Endometrium (tissue), 2 donors: ENCODE data around the gene NFIX.
A peak's percentile ranks its signal among the peaks of the same experiment; 100 is the strongest.
"Not testable (repeated sequence)": the region's sequence is repeated elsewhere in the genome, so short reads cannot be mapped to it uniquely, and the experiment has no call there.

Experiments used
- FAIRE-seq: peaks from 2 replicates; lab custom pipeline; 2012; peaks lifted over from hg19 to GRCh38; lab: Jason Lieb, UNC
- donor health status: control.
- donor health status: control.

Gene NFIX

GRCh38 chr19:12994701-12995595 lies at the start of gene NFIX:
NFIX (plus strand) TSS chr19:12995475; CDS start chr19:12995838, 363 bp downstream.
- FAIRE-seq = no peak

DNA sequence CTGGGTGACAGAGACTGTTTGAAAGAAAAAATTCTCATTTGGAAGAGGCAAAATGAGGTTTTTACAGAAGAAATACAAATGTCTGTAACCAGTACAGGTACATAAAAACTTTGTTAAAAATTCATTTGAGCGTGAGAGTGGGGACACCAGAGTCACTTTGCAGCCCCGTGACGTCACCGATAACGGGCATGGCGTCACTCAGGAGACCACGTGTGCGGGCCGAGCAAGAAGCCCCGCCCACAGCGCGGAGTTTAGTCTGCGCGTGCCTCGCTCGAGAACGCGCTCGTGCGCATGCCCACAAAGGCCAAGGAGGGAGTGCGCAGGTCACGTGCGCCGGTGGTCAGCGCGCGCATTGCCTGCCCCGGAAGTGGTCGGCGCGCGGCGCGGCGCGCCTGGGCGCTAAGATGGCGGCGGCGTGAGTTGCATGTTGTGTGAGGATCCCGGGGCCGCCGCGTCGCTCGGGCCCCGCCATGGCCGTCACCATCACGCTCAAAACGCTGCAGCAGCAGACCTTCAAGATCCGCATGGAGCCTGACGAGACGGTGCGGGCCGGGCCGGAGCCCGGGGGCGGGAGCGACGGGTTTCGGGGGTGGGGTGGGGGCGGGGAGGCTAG lies 49.7 kb upstream of the NFIX start, which contains the start of gene RAD23A:
TSS of gene RAD23A (plus strand) at position 384 of the 613 bp plus-strand sequence. CDS start at position 471, 87 bp downstream.
- FAIRE-seq = peak; percentile 23

GRCh38 chr19:12946092-12946721 lies 49.1 kb upstream of the NFIX start:
- FAIRE-seq = no peak

DNA sequence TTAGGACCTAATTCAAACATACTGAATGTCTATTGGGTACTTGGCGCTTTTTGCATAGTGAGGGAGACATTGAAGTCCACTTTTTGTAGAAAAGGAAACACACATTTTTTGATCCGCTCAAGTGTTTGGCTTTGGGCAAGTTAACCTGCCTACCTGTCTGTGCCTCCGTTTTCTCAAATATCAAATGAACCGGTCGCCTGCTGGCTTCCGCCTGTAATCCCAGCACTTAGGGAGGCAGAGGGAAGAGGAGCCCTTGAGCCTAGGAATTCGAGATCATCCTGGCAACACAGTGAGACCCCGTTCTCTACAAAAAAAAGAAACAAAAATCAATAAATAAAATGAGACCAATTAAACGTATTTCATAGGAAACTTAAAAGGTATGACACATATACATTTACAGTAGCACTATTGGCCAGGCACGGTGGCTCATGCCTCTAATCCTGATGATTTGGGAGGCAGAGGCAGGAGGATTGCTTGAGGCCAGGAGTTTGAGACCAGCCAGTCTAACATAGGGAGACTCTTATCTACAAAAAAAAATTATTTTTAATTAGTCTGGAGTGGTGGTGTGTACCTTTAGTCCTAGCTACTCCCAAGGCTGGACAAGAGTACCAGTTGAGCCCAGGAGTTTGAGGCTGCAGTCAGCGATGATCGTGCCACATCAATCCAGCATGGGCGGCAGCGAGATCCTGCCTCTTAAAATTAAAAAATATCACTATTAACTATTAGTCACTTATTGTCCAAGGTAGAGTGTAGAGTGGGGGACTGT lies 48.4 kb upstream of the NFIX start:
- no peak for FAIRE-seq

DNA sequence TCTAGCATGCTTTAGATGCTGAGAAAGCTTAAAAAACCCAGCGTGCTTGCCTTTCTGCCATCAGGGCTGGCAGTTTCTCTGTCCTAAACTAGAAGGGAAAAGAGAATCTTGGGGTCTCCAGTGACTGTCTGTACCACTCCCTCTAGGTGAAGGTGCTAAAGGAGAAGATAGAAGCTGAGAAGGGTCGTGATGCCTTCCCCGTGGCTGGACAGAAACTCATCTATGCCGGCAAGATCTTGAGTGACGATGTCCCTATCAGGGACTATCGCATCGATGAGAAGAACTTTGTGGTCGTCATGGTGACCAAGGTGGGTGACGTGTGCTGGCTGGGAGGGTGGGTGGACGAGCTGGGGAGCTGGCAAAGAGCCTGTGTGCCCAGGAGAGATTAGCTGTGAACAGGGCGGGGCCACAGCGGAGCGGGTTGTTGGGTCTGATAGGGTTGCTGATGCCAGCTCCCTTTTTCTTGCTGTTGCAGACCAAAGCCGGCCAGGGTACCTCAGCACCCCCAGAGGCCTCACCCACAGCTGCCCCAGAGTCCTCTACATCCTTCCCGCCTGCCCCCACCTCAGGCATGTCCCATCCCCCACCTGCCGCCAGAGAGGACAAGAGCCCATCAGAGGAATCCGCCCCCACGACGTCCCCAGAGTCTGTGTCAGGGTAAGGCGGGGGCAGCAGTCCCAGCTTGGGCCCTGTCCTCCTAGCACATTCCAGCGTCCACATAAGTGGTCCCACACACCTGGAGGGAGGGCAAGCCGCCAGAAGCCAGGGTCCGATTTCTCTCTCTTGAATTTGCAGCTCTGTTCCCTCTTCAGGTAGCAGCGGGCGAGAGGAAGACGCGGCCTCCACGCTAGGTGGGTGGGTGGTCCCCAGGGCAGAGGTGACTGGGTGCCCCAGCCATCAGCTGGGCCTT lies 47.3 kb upstream of the NFIX start:
- no peak for FAIRE-seq

DNA sequence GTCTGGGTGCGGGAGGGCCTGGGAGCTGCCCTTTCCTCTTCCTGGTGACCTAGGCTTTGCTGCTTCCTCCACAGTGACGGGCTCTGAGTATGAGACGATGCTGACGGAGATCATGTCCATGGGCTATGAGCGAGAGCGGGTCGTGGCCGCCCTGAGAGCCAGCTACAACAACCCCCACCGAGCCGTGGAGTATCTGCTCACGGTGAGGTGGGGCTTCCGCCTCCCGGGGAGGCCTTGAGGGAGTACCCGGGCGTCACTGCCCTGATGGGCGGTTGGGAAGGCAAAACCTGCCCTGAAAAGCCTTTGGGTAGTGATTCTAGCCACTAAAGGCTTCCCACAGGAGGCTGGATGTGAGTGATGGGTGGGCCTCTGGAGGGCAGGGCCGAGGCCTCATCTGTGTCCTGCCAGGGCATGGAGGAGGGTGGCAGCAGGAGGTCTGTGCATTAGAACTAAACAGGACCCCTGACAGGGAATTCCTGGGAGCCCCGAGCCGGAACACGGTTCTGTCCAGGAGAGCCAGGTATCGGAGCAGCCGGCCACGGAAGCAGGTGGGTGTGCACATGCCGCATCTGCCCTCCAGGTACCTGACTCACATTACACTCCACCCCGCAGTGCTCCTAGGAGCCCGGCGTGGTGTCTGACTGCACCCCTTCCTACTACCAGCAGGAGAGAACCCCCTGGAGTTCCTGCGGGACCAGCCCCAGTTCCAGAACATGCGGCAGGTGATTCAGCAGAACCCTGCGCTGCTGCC lies 46.5 kb upstream of the NFIX start:
- no peak for FAIRE-seq

DNA sequence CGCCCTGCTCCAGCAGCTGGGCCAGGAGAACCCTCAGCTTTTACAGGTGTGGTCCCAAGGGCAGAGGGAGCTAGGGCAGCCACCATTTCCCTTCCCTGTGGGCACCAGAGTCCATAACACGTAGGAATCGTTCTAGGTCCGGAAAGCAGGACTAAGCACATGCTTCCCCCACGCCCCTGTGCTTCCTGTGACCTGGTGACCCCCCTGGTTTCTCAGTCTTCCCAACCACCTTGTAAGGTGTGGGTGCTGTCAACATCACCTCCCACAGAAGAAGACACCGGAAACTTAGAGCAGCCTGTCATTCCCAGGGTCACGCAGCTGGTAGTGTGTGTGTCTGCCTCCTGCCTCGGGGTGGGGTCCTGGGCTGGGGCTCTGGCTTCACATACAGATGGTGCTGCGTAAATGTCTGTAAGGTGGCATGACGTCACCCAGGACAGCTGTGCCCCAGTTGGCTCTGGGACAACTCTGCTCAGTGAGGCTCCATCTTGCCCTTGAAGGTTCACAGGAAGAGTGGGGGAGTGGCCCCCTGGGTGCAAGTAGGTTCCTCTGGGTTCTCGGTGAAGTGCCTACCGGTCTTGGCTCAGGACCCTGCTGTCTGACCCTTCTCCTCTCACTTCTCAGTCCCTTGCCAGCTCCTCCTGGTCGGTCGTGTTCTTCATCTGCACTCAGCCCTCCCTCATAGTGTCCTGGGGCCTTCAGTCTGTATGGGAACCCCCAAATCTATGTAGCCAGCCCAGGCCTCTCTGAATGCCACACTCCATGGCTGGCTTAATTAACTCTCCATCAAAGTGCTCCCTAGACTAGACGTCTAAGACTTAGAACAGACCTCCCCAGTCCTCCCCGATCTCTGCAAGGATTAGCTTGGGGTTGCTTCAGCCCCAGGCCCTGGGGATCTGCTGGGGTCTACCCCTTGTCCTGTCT lies 45.7 kb upstream of the NFIX start:
- no peak for FAIRE-seq

GRCh38 chr19:12952050-12952449 lies 43.2 kb upstream of the NFIX start:
- not testable (repeated sequence) for FAIRE-seq

DNA sequence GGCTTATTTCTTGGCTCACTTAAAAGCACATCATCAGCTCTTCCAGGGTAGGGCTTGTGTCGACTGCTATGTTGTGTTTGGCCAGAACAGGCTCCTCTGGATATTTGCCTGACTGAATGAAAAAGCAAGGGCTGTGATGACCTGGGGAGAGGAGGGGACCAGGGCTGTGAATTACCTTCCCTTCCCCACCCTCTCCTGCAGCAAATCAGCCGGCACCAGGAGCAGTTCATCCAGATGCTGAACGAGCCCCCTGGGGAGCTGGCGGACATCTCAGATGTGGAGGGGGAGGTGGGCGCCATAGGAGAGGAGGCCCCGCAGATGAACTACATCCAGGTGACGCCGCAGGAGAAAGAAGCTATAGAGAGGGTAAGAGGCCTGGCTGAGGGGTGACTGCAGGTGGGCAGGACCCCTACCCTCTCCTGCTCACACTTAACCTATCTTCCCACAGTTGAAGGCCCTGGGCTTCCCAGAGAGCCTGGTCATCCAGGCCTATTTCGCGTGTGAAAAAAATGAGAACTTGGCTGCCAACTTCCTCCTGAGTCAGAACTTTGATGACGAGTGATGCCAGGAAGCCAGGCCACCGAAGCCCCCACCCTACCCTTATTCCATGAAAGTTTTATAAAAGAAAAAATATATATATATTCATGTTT lies 42.7 kb upstream of the NFIX start:
- FAIRE-seq = no peak

DNA sequence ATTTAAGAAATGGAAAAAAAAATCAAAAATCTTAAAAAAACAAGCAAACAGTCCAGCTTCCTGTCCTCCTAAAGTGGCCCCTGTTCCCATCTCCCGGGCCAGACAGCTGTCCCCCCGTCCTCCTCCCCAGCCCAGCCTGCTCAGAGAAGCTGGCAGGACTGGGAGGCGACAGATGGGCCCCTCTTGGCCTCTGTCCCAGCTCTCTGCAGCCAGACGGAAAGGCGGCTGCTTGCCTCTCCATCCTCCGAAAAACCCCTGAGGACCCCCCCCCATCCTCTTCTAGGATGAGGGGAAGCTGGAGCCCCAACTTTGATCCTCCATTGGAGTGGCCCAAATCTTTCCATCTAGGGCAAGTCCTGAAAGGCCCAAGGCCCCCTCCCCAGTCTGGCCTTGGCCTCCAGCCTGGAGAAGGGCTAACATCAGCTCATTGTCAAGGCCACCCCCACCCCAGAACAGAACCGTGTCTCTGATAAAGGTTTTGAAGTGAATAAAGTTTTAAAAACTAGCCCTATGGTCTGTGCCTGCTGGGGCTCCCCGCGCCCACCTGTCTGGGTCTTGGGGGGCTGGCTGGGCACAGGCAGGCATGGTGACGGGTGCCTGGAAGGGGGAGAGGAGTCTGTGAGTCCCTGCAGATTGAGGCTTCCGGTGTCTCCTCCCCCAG lies 42.0 kb upstream of the NFIX start:
- no peak for FAIRE-seq

- FAIRE-seq = no peak
These were observed 41.3 kb upstream of the NFIX start for GRCh38 chr19:12953799-12954611.

DNA sequence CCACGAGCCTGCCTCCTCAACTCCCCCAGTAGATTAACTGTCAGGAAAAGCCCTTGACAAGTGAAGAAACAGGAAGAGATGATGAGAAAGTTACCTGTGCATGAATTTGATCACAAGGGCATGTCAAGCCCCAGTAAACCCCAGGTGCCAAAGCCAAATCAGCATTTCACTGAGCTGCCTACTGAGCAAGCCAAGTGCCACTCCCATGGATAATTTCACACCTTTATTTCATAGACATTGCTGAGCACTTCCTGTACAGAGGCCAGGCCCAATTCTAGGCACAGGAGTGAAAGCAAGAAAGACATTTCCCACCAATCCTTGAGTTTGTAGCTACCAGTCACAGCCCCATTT lies 40.7 kb upstream of the NFIX start:
- FAIRE-seq = no peak

DNA sequence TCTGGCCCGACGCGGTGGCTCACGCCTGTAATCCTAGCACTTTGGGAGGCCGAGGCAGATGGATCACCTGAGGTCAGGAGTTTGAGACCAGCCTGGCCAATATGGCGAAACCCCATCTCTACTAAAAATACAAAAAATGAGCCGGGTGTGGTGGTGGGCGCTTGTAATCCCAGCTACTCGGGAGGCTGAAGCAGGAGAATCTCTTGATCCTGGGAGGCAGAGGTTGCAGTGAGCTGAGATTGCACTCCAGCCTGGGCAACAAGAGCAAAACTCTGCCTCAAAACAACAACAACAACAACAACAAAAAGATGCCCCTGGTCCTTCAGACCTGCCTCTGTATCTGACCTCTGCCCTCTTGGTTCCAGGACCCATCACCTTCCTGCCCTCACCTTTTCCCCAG lies 39.7 kb upstream of the NFIX start:
- not testable (repeated sequence) for FAIRE-seq

GRCh38 chr19:12955996-12956395 lies 39.3 kb upstream of the NFIX start:
- FAIRE-seq = no peak

- FAIRE-seq = no peak
These were observed 38.6 kb upstream of the NFIX start, which contains the start of gene GADD45GIP1 for GRCh38 chr19:12956446-12957388. GADD45GIP1 (minus strand) TSS chr19:12957223; CDS start chr19:12957212, 11 bp downstream.

DNA sequence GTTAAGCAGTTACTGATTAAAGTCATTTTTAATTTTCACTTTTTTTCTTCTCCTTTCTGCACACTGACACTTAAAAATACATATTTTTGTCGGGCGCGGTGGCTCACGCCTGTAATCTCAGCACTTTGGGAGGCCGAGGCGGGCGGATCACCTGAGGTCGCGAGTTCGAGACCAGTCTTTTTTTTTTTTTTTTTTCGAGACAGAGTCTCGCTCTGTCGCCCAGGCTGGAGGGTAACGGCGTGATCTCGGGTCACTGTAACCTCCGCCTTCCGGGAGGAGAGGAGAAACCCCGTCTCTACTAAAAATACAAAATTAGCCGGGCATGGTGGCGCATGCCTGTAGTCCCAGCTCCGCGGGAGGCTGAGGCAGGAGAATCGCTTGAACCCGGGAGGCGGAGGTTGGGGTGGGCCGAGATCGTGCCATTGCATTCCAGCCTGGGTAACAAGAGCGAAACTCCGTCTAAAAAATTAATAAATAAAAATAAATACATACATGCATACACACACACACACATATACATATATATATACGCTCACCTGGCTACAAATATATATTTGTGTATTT lies 37.8 kb upstream of the NFIX start:
- not testable (repeated sequence) for FAIRE-seq
